GM18873 (cell line): Measurements from ENCODE around the gene MPRIP.
"Not testable (repeated sequence)": the region's sequence is repeated elsewhere in the genome, so short reads cannot be mapped to it uniquely, and the experiment has no call there.

ENCODE experiments used
- ATAC-seq: cut with Tn5 transposase; IDR thresholded peaks from one replicate; pipeline ENCODE4 v1.9.1; 2021; ENCODE audit warnings: mild to moderate bottlenecking, moderate library complexity, moderate number of reproducible peaks; ENCODE audit not compliant: unreplicated experiment, low FRiP score

MPRIP gene

DNA sequence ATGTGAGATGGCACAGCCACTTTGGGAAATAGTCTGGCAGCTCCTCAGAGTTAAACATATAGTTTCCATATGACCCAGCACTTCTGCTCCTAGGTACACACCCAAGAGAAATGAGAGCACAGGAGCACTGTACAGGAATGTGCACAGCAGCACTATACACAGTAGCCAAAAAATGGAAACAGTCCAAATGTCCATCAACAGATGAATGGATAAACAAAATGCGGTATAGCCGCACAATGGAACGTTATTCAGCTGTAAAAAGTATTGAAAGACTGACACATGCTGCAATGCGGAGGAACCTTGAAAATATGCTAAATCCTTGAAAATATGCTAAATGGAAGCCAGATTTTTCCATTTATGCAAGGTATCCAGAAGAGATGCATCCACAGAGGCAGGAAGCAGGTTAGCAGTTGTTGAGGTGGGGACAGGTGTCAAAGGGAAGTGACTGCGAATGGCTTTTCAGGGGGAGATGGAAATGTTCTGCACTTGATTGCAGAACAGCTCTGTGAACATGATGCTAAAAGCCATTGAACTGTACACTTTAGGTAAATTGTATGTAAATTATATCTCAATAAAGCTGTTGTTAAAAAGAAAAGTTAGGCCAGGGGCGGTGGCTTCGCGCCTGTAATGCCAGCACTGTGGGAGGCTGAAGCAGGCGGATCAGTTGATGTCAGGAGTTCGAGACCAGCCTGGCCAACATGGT, 80.7 kb downstream of the MPRIP start:
- no peak for ATAC-seq

- ATAC-seq, result no peak
Measured at GRCh38 chr17:17124341-17124740, 82.1 kb downstream of the MPRIP start.

- no peak for ATAC-seq
Measured at GRCh38 chr17:17125136-17126084, 83.2 kb downstream of the MPRIP start.

GRCh38 chr17:17126131-17127110, 84.2 kb downstream of the MPRIP start:
- ATAC-seq, result no peak

GRCh38 chr17:17127156-17127555, 84.9 kb downstream of the MPRIP start:
- ATAC-seq, result no peak

DNA sequence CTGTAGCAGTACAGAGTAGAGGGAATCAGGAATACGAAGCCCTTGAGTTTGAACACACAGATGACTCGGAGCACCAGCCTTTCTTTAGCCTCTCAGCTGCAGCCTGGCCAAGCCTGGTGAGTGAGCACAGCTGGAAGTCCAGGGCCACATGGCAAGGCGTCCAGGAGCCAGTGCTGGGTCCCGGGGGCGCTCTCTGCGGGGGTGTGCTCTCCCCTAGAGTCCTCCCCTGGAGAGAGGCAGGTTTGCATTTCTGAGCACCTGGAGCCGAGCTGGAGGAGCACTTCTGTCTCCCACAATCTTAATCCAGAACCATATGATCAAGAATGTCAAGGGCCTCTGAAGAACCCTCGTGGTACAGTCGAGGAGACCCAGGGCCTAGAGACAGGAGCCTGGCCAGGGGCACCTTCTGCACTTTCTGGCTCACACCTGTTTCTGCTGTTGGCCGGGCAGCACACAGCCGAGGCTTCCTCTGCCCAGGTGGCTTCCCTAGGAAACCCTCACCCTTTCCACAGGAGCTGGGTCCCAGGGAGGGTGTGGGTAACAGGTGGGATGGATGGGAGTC, 85.6 kb downstream of the MPRIP start:
- no peak for ATAC-seq

- ATAC-seq, result no peak
Measured at GRCh38 chr17:17128476-17129075, 86.3 kb downstream of the MPRIP start.

GRCh38 chr17:17129466-17129865, 87.2 kb downstream of the MPRIP start:
- ATAC-seq, result no peak

DNA sequence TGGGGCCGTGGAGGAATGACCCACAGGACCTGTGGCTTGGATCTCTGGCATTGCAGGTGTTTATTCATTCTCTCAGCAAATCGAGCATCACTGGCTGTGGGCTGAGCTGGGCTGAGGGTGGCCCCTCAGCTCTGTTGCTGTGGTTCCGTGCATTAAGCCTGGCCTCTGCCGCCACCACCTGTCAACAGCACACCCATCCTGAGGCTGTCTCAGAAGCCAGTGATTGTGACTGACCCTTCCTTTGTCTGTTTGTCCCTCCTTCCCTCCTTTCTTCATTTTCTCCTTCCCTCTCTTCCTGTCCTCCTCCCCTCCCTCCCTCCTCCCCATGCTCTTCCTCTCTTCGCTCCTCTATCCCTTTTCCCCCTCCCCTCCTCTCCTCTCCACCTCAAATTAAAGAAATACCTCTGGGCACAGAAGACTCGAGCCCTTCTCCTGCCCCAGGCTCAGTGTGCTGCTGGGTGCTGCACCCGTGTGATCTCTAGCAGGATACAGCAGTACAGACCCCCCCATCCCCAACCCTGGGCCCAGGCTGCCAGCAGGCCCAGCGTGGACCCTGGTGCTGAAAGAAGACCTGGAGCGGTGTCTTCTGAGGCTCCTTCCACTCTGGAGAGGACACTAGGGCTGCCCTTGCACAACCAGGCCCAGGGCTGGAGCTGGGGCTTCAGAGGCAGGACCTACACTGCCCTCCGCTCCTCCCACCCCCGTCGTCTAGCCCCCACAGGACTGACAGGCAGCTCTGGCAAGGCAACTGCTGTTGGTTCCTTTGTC, 88.0 kb downstream of the MPRIP start:
- ATAC-seq, result no peak

DNA sequence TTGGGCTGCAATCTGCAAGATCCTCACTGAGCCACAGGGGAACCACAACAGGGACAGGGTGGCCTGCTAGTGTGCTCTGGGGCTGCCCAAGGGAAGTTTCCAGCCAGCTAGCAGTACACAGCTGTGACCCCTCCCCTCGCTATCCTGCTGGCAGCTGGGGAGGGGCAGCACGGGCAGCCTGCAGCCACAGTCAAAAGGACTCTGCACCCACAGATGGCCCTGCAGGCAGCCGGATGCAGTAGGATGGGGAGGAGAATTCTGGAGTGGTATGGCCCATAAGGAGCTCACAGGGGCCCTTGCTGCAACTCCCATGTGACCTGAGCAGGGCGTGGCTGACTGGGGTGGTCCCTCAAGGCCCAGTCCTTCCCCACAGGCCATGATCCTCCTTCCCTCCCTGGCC, 89.6 kb downstream of the MPRIP start:
- no peak for ATAC-seq

DNA sequence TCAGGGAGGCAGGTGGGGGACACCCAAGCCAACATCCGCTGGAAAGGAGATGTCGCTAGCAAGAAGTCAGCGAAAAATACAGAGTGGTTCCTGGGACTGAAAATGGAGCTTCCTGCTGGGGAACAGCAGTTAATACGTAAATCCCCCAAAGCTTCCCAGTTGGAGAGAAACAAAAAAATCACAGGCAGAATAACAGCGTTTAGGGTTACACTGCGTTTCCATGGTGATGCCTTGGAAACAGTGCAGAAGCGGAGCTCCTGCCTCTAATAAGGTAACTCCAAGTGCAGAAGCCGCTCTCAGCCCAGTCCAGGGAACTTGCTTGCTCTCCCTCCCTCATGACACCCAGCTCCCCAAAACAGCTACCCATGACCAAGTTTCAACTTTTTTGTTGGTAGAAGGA, 90.5 kb downstream of the MPRIP start:
- no peak for ATAC-seq

GRCh38 chr17:17134051-17134956, 92.0 kb downstream of the MPRIP start:
- no peak for ATAC-seq

DNA sequence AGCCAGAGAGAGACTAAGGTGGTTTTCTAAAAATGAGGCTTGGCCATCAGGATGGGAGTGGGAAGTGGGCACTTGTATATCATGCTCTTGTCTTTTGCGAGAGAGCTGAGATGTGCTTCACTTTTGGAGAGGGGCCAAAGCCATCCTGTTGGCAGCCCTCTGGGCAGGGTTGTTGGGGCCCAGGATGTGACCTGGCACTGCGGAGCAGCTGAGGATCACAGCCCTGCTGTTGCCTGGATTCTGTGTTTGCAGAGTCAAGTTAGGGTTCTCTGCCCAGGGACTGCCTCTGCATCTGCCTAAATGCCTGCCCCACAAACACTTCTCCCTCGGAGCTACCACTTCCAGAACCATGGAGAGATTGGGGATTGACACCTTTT, 92.7 kb downstream of the MPRIP start:
- no peak for ATAC-seq

- not testable (repeated sequence) for ATAC-seq
Measured at GRCh38 chr17:17136221-17136620, 94.0 kb downstream of the MPRIP start.

DNA sequence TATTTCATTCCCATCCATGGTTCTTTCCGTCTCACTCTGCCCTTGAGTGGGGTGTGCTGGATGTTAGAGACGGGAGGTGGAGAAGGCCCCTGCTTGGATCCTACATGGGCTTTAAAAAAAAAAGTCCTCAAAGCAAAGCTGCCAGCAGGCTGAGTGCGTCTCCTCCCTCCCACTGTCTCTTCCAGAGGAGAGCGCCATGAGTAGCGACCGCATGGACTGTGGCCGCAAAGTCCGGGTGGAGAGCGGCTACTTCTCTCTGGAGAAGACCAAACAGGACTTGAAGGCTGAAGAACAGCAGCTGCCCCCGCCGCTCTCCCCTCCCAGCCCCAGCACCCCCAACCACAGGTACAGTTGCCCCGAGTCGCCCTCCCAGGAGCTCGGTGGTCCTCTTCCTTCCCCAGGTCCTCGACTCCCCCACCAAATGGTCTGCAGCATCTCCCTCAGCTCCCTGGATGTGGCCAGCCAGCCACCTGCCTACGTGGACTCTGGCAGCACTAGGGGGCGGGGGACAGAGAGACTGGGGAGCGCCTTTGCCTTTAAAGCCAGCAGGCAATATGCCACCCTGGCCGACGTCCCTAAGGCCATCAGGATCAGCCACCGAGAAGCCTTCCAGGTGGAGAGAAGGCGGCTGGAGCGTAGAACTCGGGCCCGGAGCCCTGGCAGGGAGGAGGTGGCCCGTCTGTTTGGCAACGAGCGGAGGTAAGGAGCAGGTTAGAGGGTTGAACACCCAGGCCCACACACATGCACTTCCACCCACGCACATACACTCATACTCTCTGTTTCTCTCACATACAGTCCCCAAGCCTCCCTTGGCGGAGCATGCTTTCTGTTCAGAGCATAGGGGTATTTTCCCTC, 95.7 kb downstream of the MPRIP start:
- no peak for ATAC-seq

DNA sequence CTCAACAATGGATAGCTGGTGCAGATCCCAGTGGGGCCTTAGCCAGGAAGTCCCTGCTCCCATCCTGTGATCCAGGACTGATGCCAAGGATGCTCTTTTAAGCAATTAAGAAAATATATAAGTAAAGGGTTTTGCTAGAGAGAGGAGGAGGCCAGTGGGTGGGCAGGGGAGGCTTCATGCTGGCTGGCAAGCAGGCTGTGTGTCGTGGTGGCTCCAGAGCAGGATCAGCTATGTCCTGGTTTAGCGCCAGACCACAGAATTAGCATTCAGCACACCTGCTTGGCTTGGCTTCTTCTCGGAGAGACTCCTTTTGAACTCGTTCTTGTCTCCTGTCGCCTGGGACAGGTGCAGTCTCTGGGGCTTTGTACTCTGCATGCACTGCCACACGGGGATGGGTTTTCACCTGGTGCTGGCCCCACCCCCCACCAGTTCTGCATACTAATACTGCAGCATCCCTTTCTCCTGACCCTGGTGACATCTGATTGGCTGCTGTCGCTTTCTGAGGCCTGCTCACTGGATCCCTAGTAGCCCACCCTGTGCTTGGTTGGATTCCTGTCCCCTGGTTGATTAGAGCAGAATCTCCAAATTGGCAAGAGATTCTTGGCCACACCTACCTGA, 97.8 kb downstream of the MPRIP start:
- no peak for ATAC-seq

DNA sequence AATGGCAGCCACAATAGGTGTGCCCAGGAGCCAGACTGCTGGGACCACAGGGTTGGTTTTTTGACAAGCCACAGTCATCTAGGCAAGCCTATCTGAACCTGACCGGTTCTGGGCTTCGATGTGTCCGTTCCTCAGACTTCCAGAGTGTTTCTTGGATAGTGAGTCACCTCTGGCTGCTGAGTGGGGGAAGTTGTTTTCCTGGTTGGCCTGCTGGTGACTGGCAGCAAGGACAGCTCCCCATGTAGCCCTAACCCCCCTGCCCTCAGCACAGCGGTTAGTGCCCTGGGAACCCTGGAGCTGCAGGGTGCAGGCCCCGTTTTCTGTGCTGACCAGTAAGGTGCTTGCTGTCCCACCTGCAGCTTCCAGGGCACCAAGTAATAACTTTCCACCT, 98.3 kb downstream of the MPRIP start:
- ATAC-seq, result no peak
